HepG2 (cell line): Measurements from ENCODE around the gene ARFGEF2. TPM values are rescaled to one million over a fixed set of nuclear protein-coding genes. Genes with fewer than 3 reads are reported as not detected.
A peak's percentile ranks its signal among the peaks of the same experiment; 100 is the strongest.

Experiments used
- BHLHE40 ChIP-seq: IDR thresholded peaks from 2 replicates; pipeline ENCODE4 v1.6.1; 2011; ENCODE audit warnings: low read length, improper control_type of control experiment
- JUND ChIP-seq: sonication (generic); formaldehyde crosslinking; IDR thresholded peaks from 2 replicates; pipeline ENCODE4 v1.8.0; 2022; ENCODE audit warnings: mild to moderate bottlenecking, missing genetic modification reagents
- KLF16 ChIP-seq, 2 experiments: sonication (generic) in 1 of 2; formaldehyde crosslinking in 1 of 2; IDR thresholded peaks; 2 replicates each; pipeline versions ENCODE4 v1.6.1 to v1.8.0; 2016 to 2023; ENCODE audit warnings: missing genetic modification reagents in 2 of 2, missing compliant biosample characterization in 1 of 2
- MEIS1 ChIP-seq: sonication (generic); formaldehyde crosslinking; IDR thresholded peaks from 2 replicates; pipeline ENCODE4 v1.9.0; 2021; ENCODE audit warnings: mild to moderate bottlenecking, missing genetic modification reagents, moderate library complexity, borderline replicate concordance
- MTF2 ChIP-seq: sonication (generic); formaldehyde crosslinking; IDR thresholded peaks from 2 replicates; pipeline ENCODE4 v1.5.0; 2020; ENCODE audit warnings: missing genetic modification reagents, borderline replicate concordance
- NCOR1 ChIP-seq: fragments of 200-600 bp; sonication (generic); IDR thresholded peaks from 2 replicates; pipeline ENCODE4 v1.7.0; 2017; ENCODE audit warnings: antibody characterized with exemption, low read length, borderline replicate concordance
- PCBP1 ChIP-seq: fragments of 200-400 bp; formaldehyde crosslinking; IDR thresholded peaks from 2 replicates; pipeline ENCODE4 v1.6.1; 2017; ENCODE audit warnings: mild to moderate bottlenecking, low read depth, low read length, borderline replicate concordance
- RFX5 ChIP-seq: IDR thresholded peaks from 2 replicates; pipeline ENCODE4 v1.6.1; 2011; ENCODE audit warnings: low read depth, low read length, improper control_type of control experiment
- TMF1 ChIP-seq: sonication (generic); formaldehyde crosslinking; IDR thresholded peaks from 2 replicates; pipeline ENCODE4 v1.8.1; 2022; ENCODE audit warnings: low read depth, missing genetic modification reagents
- YEATS4 ChIP-seq: sonication (generic); formaldehyde crosslinking; IDR thresholded peaks from 2 replicates; pipeline ENCODE4 v1.4.0; 2020; ENCODE audit warnings: missing genetic modification reagents, borderline replicate concordance
- ZMYM3 ChIP-seq: sonication (generic); formaldehyde crosslinking; IDR thresholded peaks from 2 replicates; pipeline ENCODE4 v1.5.1; 2020; ENCODE audit warnings: mild to moderate bottlenecking, missing genetic modification reagents
- ZNF253 ChIP-seq: sonication (generic); formaldehyde crosslinking; IDR thresholded peaks from 2 replicates; pipeline ENCODE4 v1.8.0; 2022; ENCODE audit warnings: mild to moderate bottlenecking, missing genetic modification reagents, borderline replicate concordance
- ZNF343 ChIP-seq: sonication (generic); formaldehyde crosslinking; IDR thresholded peaks from 2 replicates; pipeline ENCODE4 v1.4.0; 2020; ENCODE audit warnings: mild to moderate bottlenecking, missing genetic modification reagents
- ZNF546 ChIP-seq: sonication (generic); formaldehyde crosslinking; conservative IDR thresholded peaks from 2 replicates; pipeline ENCODE4 v1.8.1; 2023; ENCODE audit warnings: mild to moderate bottlenecking, missing genetic modification reagents
- ZNF556 ChIP-seq: sonication (generic); formaldehyde crosslinking; IDR thresholded peaks from 2 replicates; pipeline ENCODE4 v1.4.0; 2020; ENCODE audit warnings: mild to moderate bottlenecking, missing genetic modification reagents, borderline replicate concordance
- ZNF558 ChIP-seq: sonication (generic); formaldehyde crosslinking; IDR thresholded peaks from 2 replicates; pipeline ENCODE4 v1.9.0; 2022; ENCODE audit warnings: mild to moderate bottlenecking, missing genetic modification reagents, borderline replicate concordance
- ZNF605 ChIP-seq: sonication (generic); formaldehyde crosslinking; IDR thresholded peaks from 2 replicates; pipeline ENCODE4 v1.8.0; 2022; ENCODE audit warnings: mild to moderate bottlenecking, missing genetic modification reagents
- polyA plus RNA-seq, 8 experiments: library from polyadenylated mRNA; depleted of rRNA in 3 of 8; stranded (reverse) in 7 of 8; unstranded in 1 of 8; fragments of >200 nt; fragmentation: Illumina TruSeq in 4 of 8; extraction: Trizol in 4 of 8; gene quantifications; 2 replicates each; pipeline versions ENCODE4 v1.2.1 to v1.2.3, GENCODE V29; 2011 to 2016; ENCODE audit warnings: low read depth in 4 of 8, missing spikeins in 1 of 8, mixed read lengths in 1 of 8; ENCODE audit not compliant: insufficient read depth in 1 of 8
- total RNA-seq, 5 experiments: library from RNA; depleted of rRNA; stranded (reverse); fragments of >200 nt; fragmentation: Illumina TruSeq; extraction: Trizol; gene quantifications; 2 replicates each; pipeline ENCODE4 v1.2.3, GENCODE V29; 2016; ENCODE audit warnings: low read depth in 1 of 5
- TF ChIP-seq, protein P1 (sequence below): sonication (generic); formaldehyde crosslinking; conservative IDR thresholded peaks from 2 replicates; pipeline ENCODE4 v1.8.1; 2023; ENCODE audit warnings: missing genetic modification reagents
- TF ChIP-seq, protein P2 (sequence below): sonication (generic); formaldehyde crosslinking; IDR thresholded peaks from 2 replicates; pipeline ENCODE4 v1.4.0; 2020; ENCODE audit warnings: mild to moderate bottlenecking, missing genetic modification reagents
- TF ChIP-seq, protein P3 (sequence below): IDR thresholded peaks from 2 replicates; pipeline ENCODE4 v1.4.0; 2020; ENCODE audit warnings: mild to moderate bottlenecking, missing genetic modification reagents
- TF ChIP-seq, protein P4 (sequence below): sonication (generic); formaldehyde crosslinking; conservative IDR thresholded peaks from 2 replicates; pipeline ENCODE4 v1.8.0; 2022; ENCODE audit warnings: mild to moderate bottlenecking, moderate library complexity, missing genetic modification reagents

ARFGEF2 gene
- total and polyA plus RNA-seq, 2 of the 13 experiments (the other 11 are each of a cell fraction or from before 2014, with no cell fraction given): 44.0 to 60.8 TPM

DNA sequence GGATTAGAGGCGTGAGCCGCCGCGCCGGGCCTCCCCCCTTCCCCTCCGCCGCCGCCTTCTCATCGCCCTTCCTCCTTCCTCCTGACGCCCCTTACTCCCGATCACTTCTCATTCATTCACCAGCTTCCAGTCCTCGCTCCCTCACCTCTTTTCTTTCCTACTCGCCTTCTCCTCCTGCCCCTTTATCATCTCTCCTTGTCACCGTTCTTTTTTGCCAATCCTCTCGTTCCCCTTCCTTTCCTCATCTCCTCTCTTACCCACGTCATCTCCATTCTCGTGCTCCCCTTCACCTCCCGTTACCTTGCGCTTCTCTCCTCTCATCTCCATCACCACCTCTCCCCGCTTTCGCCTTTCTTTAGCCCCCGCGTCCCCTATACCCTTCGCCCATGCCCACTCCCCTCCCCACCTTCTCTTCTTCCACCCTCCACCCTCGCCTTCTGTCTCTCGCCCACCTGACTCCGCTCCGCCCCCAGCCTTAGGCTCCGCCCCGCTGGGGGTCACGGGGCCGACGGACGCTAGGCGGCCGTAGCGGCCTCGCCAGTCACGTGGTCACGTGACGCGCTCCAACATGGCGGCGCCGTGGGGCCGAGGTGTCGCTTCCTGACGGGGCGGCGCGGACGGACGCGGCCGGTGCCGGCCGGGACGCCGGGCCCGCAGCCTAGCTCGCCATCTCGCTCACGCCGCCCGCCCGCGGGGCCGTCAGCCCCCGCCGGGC is at the start of gene ARFGEF2 (continued):
- TF ChIP-seq, protein P1, sequence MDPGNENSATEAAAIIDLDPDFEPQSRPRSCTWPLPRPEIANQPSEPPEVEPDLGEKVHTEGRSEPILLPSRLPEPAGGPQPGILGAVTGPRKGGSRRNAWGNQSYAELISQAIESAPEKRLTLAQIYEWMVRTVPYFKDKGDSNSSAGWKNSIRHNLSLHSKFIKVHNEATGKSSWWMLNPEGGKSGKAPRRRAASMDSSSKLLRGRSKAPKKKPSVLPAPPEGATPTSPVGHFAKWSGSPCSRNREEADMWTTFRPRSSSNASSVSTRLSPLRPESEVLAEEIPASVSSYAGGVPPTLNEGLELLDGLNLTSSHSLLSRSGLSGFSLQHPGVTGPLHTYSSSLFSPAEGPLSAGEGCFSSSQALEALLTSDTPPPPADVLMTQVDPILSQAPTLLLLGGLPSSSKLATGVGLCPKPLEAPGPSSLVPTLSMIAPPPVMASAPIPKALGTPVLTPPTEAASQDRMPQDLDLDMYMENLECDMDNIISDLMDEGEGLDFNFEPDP (CRISPR knock-in tag): no peak
- TF ChIP-seq ZNF605 (CRISPR knock-in tag) (peak; percentile 81), YEATS4 (CRISPR knock-in tag) (no peak; the same call in 1 of the 2 replicates), ZMYM3 (CRISPR knock-in tag) (peak; percentile 88; the same call in 1 of the 2 replicates), JUND (CRISPR knock-in tag) (no peak; the same call in 1 of the 2 replicates), ZNF558 (CRISPR knock-in tag) (peak; percentile 82; the same call in 1 of the 2 replicates), NCOR1 (peak; percentile 45; the same call in 1 of the 2 replicates), MEIS1 (0 out of 2 replicates have a peak, but pooled peaks have one; percentile 47), ZNF556 (CRISPR knock-in tag) (0 out of 2 replicates have a peak, but pooled peaks have one; percentile 6), BHLHE40 (peak; percentile 99), RFX5 (peak; percentile 11; the same call in 1 of the 2 replicates), ZNF546 (CRISPR knock-in tag) (0 out of 2 replicates have a peak, but pooled peaks have one; percentile 71), ZNF343 (peak; percentile 69; the same call in 1 of the 2 replicates), MTF2 (CRISPR knock-in tag) (no peak), KLF16 (CRISPR knock-in tag; IDR thresholded peaks at IDR 0.05) (peak in 1 of 2 experiments; percentile 82; a peak in 2 of 4 replicates), PCBP1 (peak; percentile 93), TMF1 (CRISPR knock-in tag) (peak; percentile 95), ZNF253 (no peak)
- TF ChIP-seq, protein P2, sequence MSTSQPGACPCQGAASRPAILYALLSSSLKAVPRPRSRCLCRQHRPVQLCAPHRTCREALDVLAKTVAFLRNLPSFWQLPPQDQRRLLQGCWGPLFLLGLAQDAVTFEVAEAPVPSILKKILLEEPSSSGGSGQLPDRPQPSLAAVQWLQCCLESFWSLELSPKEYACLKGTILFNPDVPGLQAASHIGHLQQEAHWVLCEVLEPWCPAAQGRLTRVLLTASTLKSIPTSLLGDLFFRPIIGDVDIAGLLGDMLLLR: peak; percentile 62; the same call in 1 of the 2 replicates
- TF ChIP-seq, protein P3, sequence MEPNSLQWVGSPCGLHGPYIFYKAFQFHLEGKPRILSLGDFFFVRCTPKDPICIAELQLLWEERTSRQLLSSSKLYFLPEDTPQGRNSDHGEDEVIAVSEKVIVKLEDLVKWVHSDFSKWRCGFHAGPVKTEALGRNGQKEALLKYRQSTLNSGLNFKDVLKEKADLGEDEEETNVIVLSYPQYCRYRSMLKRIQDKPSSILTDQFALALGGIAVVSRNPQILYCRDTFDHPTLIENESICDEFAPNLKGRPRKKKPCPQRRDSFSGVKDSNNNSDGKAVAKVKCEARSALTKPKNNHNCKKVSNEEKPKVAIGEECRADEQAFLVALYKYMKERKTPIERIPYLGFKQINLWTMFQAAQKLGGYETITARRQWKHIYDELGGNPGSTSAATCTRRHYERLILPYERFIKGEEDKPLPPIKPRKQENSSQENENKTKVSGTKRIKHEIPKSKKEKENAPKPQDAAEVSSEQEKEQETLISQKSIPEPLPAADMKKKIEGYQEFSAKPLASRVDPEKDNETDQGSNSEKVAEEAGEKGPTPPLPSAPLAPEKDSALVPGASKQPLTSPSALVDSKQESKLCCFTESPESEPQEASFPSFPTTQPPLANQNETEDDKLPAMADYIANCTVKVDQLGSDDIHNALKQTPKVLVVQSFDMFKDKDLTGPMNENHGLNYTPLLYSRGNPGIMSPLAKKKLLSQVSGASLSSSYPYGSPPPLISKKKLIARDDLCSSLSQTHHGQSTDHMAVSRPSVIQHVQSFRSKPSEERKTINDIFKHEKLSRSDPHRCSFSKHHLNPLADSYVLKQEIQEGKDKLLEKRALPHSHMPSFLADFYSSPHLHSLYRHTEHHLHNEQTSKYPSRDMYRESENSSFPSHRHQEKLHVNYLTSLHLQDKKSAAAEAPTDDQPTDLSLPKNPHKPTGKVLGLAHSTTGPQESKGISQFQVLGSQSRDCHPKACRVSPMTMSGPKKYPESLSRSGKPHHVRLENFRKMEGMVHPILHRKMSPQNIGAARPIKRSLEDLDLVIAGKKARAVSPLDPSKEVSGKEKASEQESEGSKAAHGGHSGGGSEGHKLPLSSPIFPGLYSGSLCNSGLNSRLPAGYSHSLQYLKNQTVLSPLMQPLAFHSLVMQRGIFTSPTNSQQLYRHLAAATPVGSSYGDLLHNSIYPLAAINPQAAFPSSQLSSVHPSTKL (CRISPR knock-in tag): peak; percentile 76
- TF ChIP-seq, protein P4, sequence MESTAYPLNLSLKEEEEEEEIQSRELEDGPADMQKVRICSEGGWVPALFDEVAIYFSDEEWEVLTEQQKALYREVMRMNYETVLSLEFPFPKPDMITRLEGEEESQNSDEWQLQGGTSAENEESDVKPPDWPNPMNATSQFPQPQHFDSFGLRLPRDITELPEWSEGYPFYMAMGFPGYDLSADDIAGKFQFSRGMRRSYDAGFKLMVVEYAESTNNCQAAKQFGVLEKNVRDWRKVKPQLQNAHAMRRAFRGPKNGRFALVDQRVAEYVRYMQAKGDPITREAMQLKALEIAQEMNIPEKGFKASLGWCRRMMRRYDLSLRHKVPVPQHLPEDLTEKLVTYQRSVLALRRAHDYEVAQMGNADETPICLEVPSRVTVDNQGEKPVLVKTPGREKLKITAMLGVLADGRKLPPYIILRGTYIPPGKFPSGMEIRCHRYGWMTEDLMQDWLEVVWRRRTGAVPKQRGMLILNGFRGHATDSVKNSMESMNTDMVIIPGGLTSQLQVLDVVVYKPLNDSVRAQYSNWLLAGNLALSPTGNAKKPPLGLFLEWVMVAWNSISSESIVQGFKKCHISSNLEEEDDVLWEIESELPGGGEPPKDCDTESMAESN (CRISPR knock-in tag): peak; percentile 75
